ENCODE data around the gene SSRP1. TPM values are rescaled to one million over a fixed set of nuclear protein-coding genes. Genes with fewer than 3 reads are reported as not detected.
"Not testable (repeated sequence)": the region's sequence is repeated elsewhere in the genome, so short reads cannot be mapped to it uniquely, and the experiment has no call there.

The SSRP1 gene
- total RNA-seq, 1 experiment from 2014 or later: 173 TPM

DNA sequence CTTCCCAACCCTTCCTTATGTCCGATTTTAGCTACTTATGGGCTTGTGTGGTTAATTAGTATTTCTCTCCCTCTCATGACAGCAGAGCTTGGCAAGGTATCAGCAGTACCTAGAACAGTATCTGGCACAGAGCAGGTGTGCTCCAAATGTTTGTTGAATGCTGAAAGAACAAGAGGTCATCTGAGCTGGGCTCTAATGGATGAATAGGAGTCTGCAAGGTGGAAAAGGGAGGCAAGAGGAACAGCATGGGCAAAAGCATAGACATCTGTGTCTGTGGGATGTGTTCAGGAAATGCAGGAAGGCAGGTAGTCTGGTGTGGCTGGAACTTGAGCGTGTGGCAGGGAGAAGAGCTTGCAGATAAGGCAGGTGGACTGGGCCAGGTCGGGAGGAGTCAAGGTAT lies 26.2 kb upstream of the SSRP1 start:
- no TSS peak for BruUV-seq (replicated peaks)
- 0 out of 2 replicates have a peak, but pooled peaks cover 7% of the 10 kb centered on the region for H3K4me1 ChIP-seq (ENCODE audit: control insufficient read depth, insufficient read depth, low read length)
- no peaks in the 10 kb centered on the region for H3K9me3 ChIP-seq (ENCODE audit: control insufficient read depth, insufficient read depth, low read depth, low read length)
- H3K27me3 ChIP-seq (ENCODE audit: control insufficient read depth, insufficient read depth, low read length): no peaks in the 10 kb centered on the region; the same call in 1 of the 2 replicates
- intact Hi-C loops (cut with micrococcal nuclease; ENCODE audit: unreplicated experiment) (no loop called here), in situ Hi-C loops (cut with HindIII; ENCODE audit: low pct_unique_long_range_greater_than_20kb, low sequenced_read_pairs) (no loop called here)
- H3K27ac ChIP-seq (ENCODE audit: low read length): no peak overlapping the region
- DNase-seq (ENCODE audit: low read depth, low spot score) (no peak), ATAC-seq (no peak)
- ChIA-PET CTCF (no interaction called here), POLR2A (interaction anchor here (0.5 kb wide), 1 partner anchor 282 kb away, joined by 5 read pairs; no protein-coding TSS in a partner anchor)
- no peaks in the 10 kb centered on the region for H3K36me3 ChIP-seq (ENCODE audit: control insufficient read depth, insufficient read depth, low read length)
- TF ChIP-seq, protein P1, sequence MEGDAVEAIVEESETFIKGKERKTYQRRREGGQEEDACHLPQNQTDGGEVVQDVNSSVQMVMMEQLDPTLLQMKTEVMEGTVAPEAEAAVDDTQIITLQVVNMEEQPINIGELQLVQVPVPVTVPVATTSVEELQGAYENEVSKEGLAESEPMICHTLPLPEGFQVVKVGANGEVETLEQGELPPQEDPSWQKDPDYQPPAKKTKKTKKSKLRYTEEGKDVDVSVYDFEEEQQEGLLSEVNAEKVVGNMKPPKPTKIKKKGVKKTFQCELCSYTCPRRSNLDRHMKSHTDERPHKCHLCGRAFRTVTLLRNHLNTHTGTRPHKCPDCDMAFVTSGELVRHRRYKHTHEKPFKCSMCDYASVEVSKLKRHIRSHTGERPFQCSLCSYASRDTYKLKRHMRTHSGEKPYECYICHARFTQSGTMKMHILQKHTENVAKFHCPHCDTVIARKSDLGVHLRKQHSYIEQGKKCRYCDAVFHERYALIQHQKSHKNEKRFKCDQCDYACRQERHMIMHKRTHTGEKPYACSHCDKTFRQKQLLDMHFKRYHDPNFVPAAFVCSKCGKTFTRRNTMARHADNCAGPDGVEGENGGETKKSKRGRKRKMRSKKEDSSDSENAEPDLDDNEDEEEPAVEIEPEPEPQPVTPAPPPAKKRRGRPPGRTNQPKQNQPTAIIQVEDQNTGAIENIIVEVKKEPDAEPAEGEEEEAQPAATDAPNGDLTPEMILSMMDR (IDR thresholded peaks at IDR 0.05): no peak
- TF ChIP-seq SIN3A (IDR thresholded peaks at IDR 0.05; ENCODE audit: borderline replicate concordance, insufficient read depth, low read depth, low read length) (no peak), POLR2AphosphoS5 (IDR thresholded peaks at IDR 0.05; ENCODE audit: low read depth, low read length) (no peak), TCF7L2 (IDR thresholded peaks at IDR 0.05; ENCODE audit: low read depth, low read length) (no peak)
- TF ChIP-seq, protein P2, sequence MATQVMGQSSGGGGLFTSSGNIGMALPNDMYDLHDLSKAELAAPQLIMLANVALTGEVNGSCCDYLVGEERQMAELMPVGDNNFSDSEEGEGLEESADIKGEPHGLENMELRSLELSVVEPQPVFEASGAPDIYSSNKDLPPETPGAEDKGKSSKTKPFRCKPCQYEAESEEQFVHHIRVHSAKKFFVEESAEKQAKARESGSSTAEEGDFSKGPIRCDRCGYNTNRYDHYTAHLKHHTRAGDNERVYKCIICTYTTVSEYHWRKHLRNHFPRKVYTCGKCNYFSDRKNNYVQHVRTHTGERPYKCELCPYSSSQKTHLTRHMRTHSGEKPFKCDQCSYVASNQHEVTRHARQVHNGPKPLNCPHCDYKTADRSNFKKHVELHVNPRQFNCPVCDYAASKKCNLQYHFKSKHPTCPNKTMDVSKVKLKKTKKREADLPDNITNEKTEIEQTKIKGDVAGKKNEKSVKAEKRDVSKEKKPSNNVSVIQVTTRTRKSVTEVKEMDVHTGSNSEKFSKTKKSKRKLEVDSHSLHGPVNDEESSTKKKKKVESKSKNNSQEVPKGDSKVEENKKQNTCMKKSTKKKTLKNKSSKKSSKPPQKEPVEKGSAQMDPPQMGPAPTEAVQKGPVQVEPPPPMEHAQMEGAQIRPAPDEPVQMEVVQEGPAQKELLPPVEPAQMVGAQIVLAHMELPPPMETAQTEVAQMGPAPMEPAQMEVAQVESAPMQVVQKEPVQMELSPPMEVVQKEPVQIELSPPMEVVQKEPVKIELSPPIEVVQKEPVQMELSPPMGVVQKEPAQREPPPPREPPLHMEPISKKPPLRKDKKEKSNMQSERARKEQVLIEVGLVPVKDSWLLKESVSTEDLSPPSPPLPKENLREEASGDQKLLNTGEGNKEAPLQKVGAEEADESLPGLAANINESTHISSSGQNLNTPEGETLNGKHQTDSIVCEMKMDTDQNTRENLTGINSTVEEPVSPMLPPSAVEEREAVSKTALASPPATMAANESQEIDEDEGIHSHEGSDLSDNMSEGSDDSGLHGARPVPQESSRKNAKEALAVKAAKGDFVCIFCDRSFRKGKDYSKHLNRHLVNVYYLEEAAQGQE (IDR thresholded peaks at IDR 0.05; ENCODE audit: insufficient read depth in 1 of 2, low read depth in 2 of 2, low read length in 1 of 2): no peak
- no peak overlapping the region for H3K4me3 ChIP-seq (ENCODE audit: low read depth in 2 of 2, low read length in 2 of 2)

DNA sequence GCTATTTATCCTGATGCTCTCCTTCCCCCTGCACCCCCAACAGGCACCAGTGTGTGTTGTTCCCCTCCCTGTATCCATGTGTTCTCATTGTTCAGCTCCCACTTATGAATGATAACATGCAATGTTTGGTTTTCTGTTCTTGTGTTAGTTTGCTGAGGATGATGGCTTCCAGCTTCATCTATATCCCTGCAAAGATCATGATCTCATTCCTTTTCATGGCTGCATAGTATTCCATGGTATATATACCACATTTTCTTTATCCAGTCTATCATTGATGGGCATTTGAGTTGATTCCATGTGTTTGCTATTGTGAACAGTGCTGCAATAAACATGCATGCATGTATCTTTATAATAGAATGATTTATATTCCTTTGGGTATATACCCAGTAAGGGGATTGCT lies 25.7 kb upstream of the SSRP1 start:
- BruUV-seq (replicated peaks); intact Hi-C loops (cut with micrococcal nuclease; ENCODE audit: unreplicated experiment); H3K27ac ChIP-seq (ENCODE audit: low read length); ATAC-seq; in situ Hi-C loops (cut with HindIII; ENCODE audit: low pct_unique_long_range_greater_than_20kb, low sequenced_read_pairs); DNase-seq (ENCODE audit: low read depth, low spot score); POLR2A ChIA-PET; H3K36me3 ChIP-seq (ENCODE audit: control insufficient read depth, insufficient read depth, low read length); H3K27me3 ChIP-seq (ENCODE audit: control insufficient read depth, insufficient read depth, low read length); H3K9me3 ChIP-seq (ENCODE audit: control insufficient read depth, insufficient read depth, low read depth, low read length); H3K4me3 ChIP-seq (ENCODE audit: low read depth in 2 of 2, low read length in 2 of 2); H3K4me1 ChIP-seq (ENCODE audit: control insufficient read depth, insufficient read depth, low read length): not testable (repeated sequence)
- CTCF ChIA-PET: interaction anchor here (0.7 kb wide), 1 partner anchor 97 kb away, joined by 3 read pairs; no protein-coding TSS in a partner anchor

DNA sequence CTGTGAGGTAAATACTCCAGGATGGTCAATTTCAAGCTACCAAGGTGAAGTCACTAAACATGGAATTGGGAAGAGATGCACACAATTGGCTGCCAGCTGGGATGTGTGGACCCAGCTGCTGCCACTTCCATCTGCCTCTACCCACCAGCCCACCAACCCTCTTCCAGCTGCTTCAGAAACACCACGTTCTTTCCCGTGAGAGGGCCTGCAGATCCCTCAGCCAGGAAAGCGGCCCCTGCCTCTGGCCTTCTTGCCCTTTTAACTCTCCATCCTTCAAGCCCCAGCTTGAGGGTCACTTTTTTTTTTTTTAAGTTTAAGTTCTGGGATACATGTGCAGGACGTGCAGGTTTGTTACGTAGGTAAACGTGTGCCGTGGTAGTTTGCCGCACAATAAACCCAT lies 25.3 kb upstream of the SSRP1 start:
- intact Hi-C loops (cut with micrococcal nuclease; ENCODE audit: unreplicated experiment): no loop called here
- ATAC-seq: no peak
- no peak for DNase-seq (ENCODE audit: low read depth, low spot score)
- H3K27me3 ChIP-seq (ENCODE audit: control insufficient read depth, insufficient read depth, low read length): no peaks in the 10 kb centered on the region; the same call in 1 of the 2 replicates
- H3K4me1 ChIP-seq (ENCODE audit: control insufficient read depth, insufficient read depth, low read length): 0 out of 2 replicates have a peak, but pooled peaks cover 7% of the 10 kb centered on the region
- CTCF ChIA-PET: interaction anchor here (0.7 kb wide), 3 partner anchors 11 to 97 kb away, joined by 3 to 5 read pairs (median 3); no protein-coding TSS in a partner anchor
- no peak overlapping the region for H3K27ac ChIP-seq (ENCODE audit: low read length)
- in situ Hi-C loops (cut with HindIII; ENCODE audit: low pct_unique_long_range_greater_than_20kb, low sequenced_read_pairs): no loop called here
- H3K36me3 ChIP-seq (ENCODE audit: control insufficient read depth, insufficient read depth, low read length): no peaks in the 10 kb centered on the region
- no peak overlapping the region for H3K4me3 ChIP-seq (ENCODE audit: low read depth in 2 of 2, low read length in 2 of 2)
- BruUV-seq (replicated peaks): no TSS peak
- TF ChIP-seq, protein P1 (IDR thresholded peaks at IDR 0.05): no peak
- TF ChIP-seq SIN3A (IDR thresholded peaks at IDR 0.05; ENCODE audit: borderline replicate concordance, insufficient read depth, low read depth, low read length) (no peak), TCF7L2 (IDR thresholded peaks at IDR 0.05; ENCODE audit: low read depth, low read length) (no peak), POLR2AphosphoS5 (IDR thresholded peaks at IDR 0.05; ENCODE audit: low read depth, low read length) (no peak)
- TF ChIP-seq, protein P2 (IDR thresholded peaks at IDR 0.05; ENCODE audit: insufficient read depth in 1 of 2, low read depth in 2 of 2, low read length in 1 of 2): no peak
- POLR2A ChIA-PET: no interaction called here
- no peaks in the 10 kb centered on the region for H3K9me3 ChIP-seq (ENCODE audit: control insufficient read depth, insufficient read depth, low read depth, low read length)
